H1 (cell line): ENCODE data around the gene ACER3. TPM values are rescaled to one million over a fixed set of nuclear protein-coding genes. Genes with fewer than 3 reads are reported as not detected.

Experiments used
- CTCF ChIA-PET: fragments of 300-600 bp; sonication (Branson Sonifier 250); formaldehyde crosslinking; loops from one replicate; lab custom pipeline; 2021; ENCODE audit not compliant: partially characterized antibody; lab: Charles Lee
- POLR2A ChIA-PET: fragments of 300-600 bp; sonication (Branson Sonifier 250); formaldehyde crosslinking; loops from one replicate; lab custom pipeline; 2021; ENCODE audit warnings: inconsistent platforms; ENCODE audit not compliant: partially characterized antibody; lab: Charles Lee
- DNase-seq, 2 experiments: peaks; one replicate each; pipeline versions ENCODE4 v3.0.0 to v3.0.0-alpha.2; 2010 to 2022; ENCODE audit warnings: low spot score in 2 of 2, low read depth in 1 of 2, mixed read lengths in 1 of 2
- FAIRE-seq: peaks from 2 replicates; lab custom pipeline; 2011; peaks lifted over from hg19 to GRCh38; lab: Jason Lieb, UNC
- H2AFZ ChIP-seq: 2 replicates; pipeline ENCODE4 v1.8.1; 2012; ENCODE audit warnings: low read length, inconsistent platforms
- H2AK5ac ChIP-seq: 2 replicates; pipeline ENCODE4 v1.6.1; 2013; ENCODE audit warnings: low read depth, low read length
- H2BK120ac ChIP-seq: replicated peaks from 2 replicates; pipeline ENCODE3; 2013; ENCODE audit warnings: low read depth, low read length, inconsistent platforms
- H2BK12ac ChIP-seq: 2 replicates; pipeline ENCODE4 v1.6.1; 2013; ENCODE audit warnings: low read depth, low read length
- H2BK15ac ChIP-seq: 2 replicates; pipeline ENCODE4 v1.6.1; 2013; ENCODE audit warnings: low read length
- H2BK20ac ChIP-seq: 2 replicates; pipeline ENCODE4 v1.6.1; 2013; ENCODE audit warnings: low read length
- H2BK5ac ChIP-seq: 2 replicates; pipeline ENCODE4 v1.6.1; 2013; ENCODE audit warnings: low read depth, low read length
- H3K14ac ChIP-seq: 2 replicates; pipeline ENCODE4 v1.6.1; 2013; ENCODE audit warnings: inconsistent platforms; ENCODE audit not compliant: insufficient read length
- H3K18ac ChIP-seq: 2 replicates; pipeline ENCODE4 v1.6.1; 2013; ENCODE audit warnings: low read length; ENCODE audit errors: extremely low read depth
- H3K23ac ChIP-seq: 2 replicates; pipeline ENCODE4 v1.6.1; 2013; ENCODE audit warnings: inconsistent platforms; ENCODE audit not compliant: insufficient read length
- H3K23me2 ChIP-seq: 2 replicates; pipeline ENCODE4 v1.6.1; 2013; ENCODE audit warnings: low read depth, low read length
- H3K27ac ChIP-seq: 2 replicates; pipeline ENCODE4 v1.6.1; 2011; ENCODE audit warnings: low read depth, low read length, inconsistent platforms
- H3K27me3 ChIP-seq, 4 experiments: replicated peaks in 1 of 4; 1 replicate in 1 of 4; 2 replicates in 3 of 4; pipeline versions ENCODE4 v1.6.1 to v1.8.1; 2011 to 2013; ENCODE audit warnings: low read length in 3 of 4, mild to moderate bottlenecking in 3 of 4, inconsistent platforms in 2 of 4, mixed read lengths in 2 of 4, moderate library complexity in 1 of 4; ENCODE audit not compliant: control insufficient read depth in 3 of 4, insufficient read depth in 3 of 4; ENCODE audit errors: extremely low read depth in 1 of 4
- H3K36me3 ChIP-seq, 4 experiments: 2 replicates each; pipeline versions ENCODE4 v1.6.1 to v1.8.1; 2011 to 2013; ENCODE audit warnings: mild to moderate bottlenecking in 4 of 4, low read length in 3 of 4, moderate library complexity in 2 of 4, control low read depth in 1 of 4, inconsistent platforms in 1 of 4; ENCODE audit not compliant: insufficient read depth in 4 of 4, control insufficient read depth in 2 of 4
- H3K4ac ChIP-seq: replicated peaks from 2 replicates; pipeline ENCODE3; 2013; ENCODE audit warnings: low read length, low read depth, mixed read lengths, inconsistent platforms; ENCODE audit not compliant: insufficient read length
- H3K4me1 ChIP-seq, 4 experiments: replicated peaks in 1 of 4; 1 replicate in 1 of 4; 2 replicates in 3 of 4; pipeline versions ENCODE4 v1.6.1 to v1.8.1; 2011 to 2013; ENCODE audit warnings: low read length in 3 of 4, inconsistent platforms in 2 of 4, mixed read lengths in 1 of 4; ENCODE audit not compliant: insufficient read depth in 4 of 4, control insufficient read depth in 3 of 4
- H3K4me2 ChIP-seq, 2 experiments: 2 replicates each; pipeline versions ENCODE4 v1.6.1 to v1.8.1; 2011 to 2013; ENCODE audit warnings: low read depth in 2 of 2, low read length in 2 of 2, control low read depth in 1 of 2, inconsistent platforms in 1 of 2, mild to moderate bottlenecking in 1 of 2; ENCODE audit not compliant: insufficient read depth in 1 of 2
- H3K4me3 ChIP-seq, 4 experiments: fragments of 200-600, 300-600 bp in 1 of 4; sonication (generic), shearing (Covaris generic), sonication (Bioruptor Twin) in 1 of 4; 2 replicates each; pipeline versions ENCODE4 v1.5.1 to v1.8.1; 2011 to 2016; ENCODE audit warnings: low read length in 4 of 4, low read depth in 3 of 4, control low read depth in 2 of 4, inconsistent platforms in 2 of 4, mild to moderate bottlenecking in 2 of 4, mixed read lengths in 1 of 4, moderate library complexity in 1 of 4; ENCODE audit not compliant: insufficient read depth in 2 of 4; ENCODE audit errors: extremely low read depth in 1 of 4
- H3K56ac ChIP-seq: replicated peaks from 2 replicates; pipeline ENCODE3; 2013; ENCODE audit warnings: low read depth, mild to moderate bottlenecking, mixed read lengths, low read length, inconsistent platforms; ENCODE audit not compliant: insufficient read length
- H3K79me1 ChIP-seq: 2 replicates; pipeline ENCODE4 v1.6.1; 2013; ENCODE audit warnings: low read depth, low read length, control low read depth
- H3K79me2 ChIP-seq, 2 experiments: 2 replicates each; pipeline versions ENCODE4 v1.6.1 to v1.8.1; 2012 to 2013; ENCODE audit warnings: low read length in 2 of 2, mild to moderate bottlenecking in 2 of 2, inconsistent platforms in 1 of 2; ENCODE audit not compliant: insufficient read depth in 2 of 2, control insufficient read depth in 1 of 2
- H3K9ac ChIP-seq, 4 experiments: replicated peaks in 1 of 4; 1 replicate in 1 of 4; 2 replicates in 3 of 4; pipeline versions ENCODE4 v1.6.1 to v1.8.1; 2011 to 2013; ENCODE audit warnings: low read depth in 3 of 4, low read length in 3 of 4, control low read depth in 2 of 4, mild to moderate bottlenecking in 2 of 4, moderate library complexity in 2 of 4, inconsistent platforms in 1 of 4; ENCODE audit errors: extremely low read depth in 1 of 4
- H3K9me3 ChIP-seq, 2 experiments: 2 replicates each; pipeline versions ENCODE4 v1.6.1 to v1.8.1; 2012 to 2013; ENCODE audit warnings: mild to moderate bottlenecking in 2 of 2, moderate library complexity in 2 of 2, control low read depth in 1 of 2, inconsistent platforms in 1 of 2, low read depth in 1 of 2, low read length in 1 of 2, mixed read lengths in 1 of 2; ENCODE audit not compliant: insufficient read depth in 2 of 2
- H4K20me1 ChIP-seq, 2 experiments: replicated peaks in 1 of 2; 2 replicates each; pipeline versions ENCODE3 to v1.8.1; 2011 to 2013; ENCODE audit warnings: inconsistent platforms in 2 of 2, low read length in 2 of 2, mild to moderate bottlenecking in 1 of 2; ENCODE audit not compliant: insufficient read depth in 2 of 2, control insufficient read depth in 1 of 2
- H4K5ac ChIP-seq: 2 replicates; pipeline ENCODE4 v1.6.1; 2013; ENCODE audit warnings: low read length, low read depth, mixed read lengths, inconsistent platforms; ENCODE audit not compliant: insufficient read length
- H4K8ac ChIP-seq: 2 replicates; pipeline ENCODE4 v1.8.0; 2013; ENCODE audit warnings: mild to moderate bottlenecking, moderate library complexity, low read length, inconsistent platforms; ENCODE audit not compliant: insufficient read depth; ENCODE audit errors: extremely low read depth
- H4K91ac ChIP-seq: replicated peaks from 2 replicates; pipeline ENCODE3; 2013; ENCODE audit warnings: low read length, mixed read lengths, inconsistent platforms; ENCODE audit not compliant: insufficient read length
- CHD1 ChIP-seq: IDR thresholded peaks from 2 replicates; pipeline ENCODE4 v1.6.1; 2012; ENCODE audit warnings: low read depth, low read length, improper control_type of control experiment
- CHD2 ChIP-seq: IDR thresholded peaks from 2 replicates; pipeline ENCODE4 v1.6.1; 2012; ENCODE audit warnings: low read length, improper control_type of control experiment
- CREB1 ChIP-seq: IDR thresholded peaks from 2 replicates; pipeline ENCODE4 v1.6.1; 2012; ENCODE audit warnings: inconsistent platforms
- E2F6 ChIP-seq: IDR thresholded peaks from 2 replicates; pipeline ENCODE4 v1.6.1; 2012; ENCODE audit warnings: inconsistent platforms
- POU5F1 ChIP-seq: IDR thresholded peaks from 2 replicates; pipeline ENCODE4 v1.6.1; 2011; ENCODE audit warnings: low read depth, mild to moderate bottlenecking, low read length, moderate library complexity
- SUZ12 ChIP-seq: fragments of 200-600 bp; sonication (generic); IDR thresholded peaks from 2 replicates; pipeline ENCODE4 v1.6.1; 2012; ENCODE audit warnings: mild to moderate bottlenecking, inconsistent platforms, low read length, moderate library complexity, mixed read lengths
- polyA plus RNA-seq, 7 experiments: library from polyadenylated mRNA; depleted of rRNA in 3 of 7; stranded (reverse) in 5 of 7; unstranded in 2 of 7; fragments of >200 nt in 5 of 7; fragments of 200-250 nt in 2 of 7; gene quantifications; 1 replicate in 5 of 7; 2 replicates in 1 of 7; 4 replicates in 1 of 7; pipeline versions ENCODE4 v1.2.1 to v1.2.3, GENCODE V29; 2011 to 2013; ENCODE audit warnings: missing spikeins in 2 of 7, mixed read lengths in 2 of 7
- total RNA-seq: library from RNA; stranded (reverse); fragmentation: NEBNext Ultra II Directional; extraction: Animal tissue kit (Norgen Biotek cat#: 25700); gene quantifications from 2 replicates; pipeline ENCODE4 v1.2.1, GENCODE V29; 2021

Gene ACER3
- total and polyA plus RNA-seq, 2 of the 8 experiments (the other 6 are each of a cell fraction or from before 2014, with no cell fraction given): 5.7 to 16.2 TPM

GRCh38 chr11:77009533-77010160, 148.9 kb downstream of the ACER3 start:
- no peak overlapping the region for H2BK15ac ChIP-seq
- no peak overlapping the region for H3K14ac ChIP-seq
- no peak overlapping the region for H2BK120ac ChIP-seq
- no peaks in the 10 kb centered on the region for H3K79me2 ChIP-seq
- no peak overlapping the region for H2BK5ac ChIP-seq
- no peak overlapping the region for H2BK20ac ChIP-seq
- no peak overlapping the region for H3K4ac ChIP-seq
- H2AFZ ChIP-seq: no peak overlapping the region
- ChIA-PET POLR2A (no interaction called here), CTCF (interaction anchor here (0.6 to 1.4 kb wide), 2 partner anchors 13 to 89 kb away, joined by 3 read pairs; no protein-coding TSS in a partner anchor)
- no peaks in the 10 kb centered on the region for H3K9me3 ChIP-seq
- H3K23ac ChIP-seq: no peak overlapping the region
- no peaks in the 10 kb centered on the region for H3K23me2 ChIP-seq
- no peak overlapping the region for H4K91ac ChIP-seq
- H3K27me3 ChIP-seq: no peaks in the 10 kb centered on the region
- no peak for FAIRE-seq
- TF ChIP-seq E2F6 (no peak), CHD2 (no peak), CHD1 (no peak), CREB1 (no peak), SUZ12 (no peak), POU5F1 (no peak)
- H4K8ac ChIP-seq: no peak overlapping the region
- H2AK5ac ChIP-seq: no peak overlapping the region
- no peaks in the 10 kb centered on the region for H4K20me1 ChIP-seq
- no peak overlapping the region for H3K27ac ChIP-seq
- no peak overlapping the region for H3K4me3 ChIP-seq
- H2BK12ac ChIP-seq: no peak overlapping the region
- no peaks in the 10 kb centered on the region for H3K4me1 ChIP-seq
- no peak overlapping the region for H4K5ac ChIP-seq
- no peak for DNase-seq
- no peaks in the 10 kb centered on the region for H3K36me3 ChIP-seq
- H3K9ac ChIP-seq: no peak overlapping the region
- H3K56ac ChIP-seq: no peak overlapping the region
- H3K4me2 ChIP-seq: no peak overlapping the region
- no peaks in the 10 kb centered on the region for H3K79me1 ChIP-seq
- no peak overlapping the region for H3K18ac ChIP-seq
